ENCODE measurements around the gene PRDM16. TPM values are rescaled to one million over a fixed set of nuclear protein-coding genes. Genes with fewer than 3 reads are reported as not detected.

The PRDM16 gene
- total RNA-seq, 2 donors from 2014 or later: 0.25 TPM; not detected in 1

- ATAC-seq (no peak), DNase-seq (ENCODE audit: low spot score in 2 of 2) (no peak)
- Mint-ChIP-seq H3K9me3 (no peaks in the 10 kb centered on the region), H3K36me3 (no peaks in the 10 kb centered on the region), H3K27ac (no peak overlapping the region)
Observed at GRCh38 chr1:3195480-3195815, 126.4 kb downstream of the PRDM16 start.

DNA sequence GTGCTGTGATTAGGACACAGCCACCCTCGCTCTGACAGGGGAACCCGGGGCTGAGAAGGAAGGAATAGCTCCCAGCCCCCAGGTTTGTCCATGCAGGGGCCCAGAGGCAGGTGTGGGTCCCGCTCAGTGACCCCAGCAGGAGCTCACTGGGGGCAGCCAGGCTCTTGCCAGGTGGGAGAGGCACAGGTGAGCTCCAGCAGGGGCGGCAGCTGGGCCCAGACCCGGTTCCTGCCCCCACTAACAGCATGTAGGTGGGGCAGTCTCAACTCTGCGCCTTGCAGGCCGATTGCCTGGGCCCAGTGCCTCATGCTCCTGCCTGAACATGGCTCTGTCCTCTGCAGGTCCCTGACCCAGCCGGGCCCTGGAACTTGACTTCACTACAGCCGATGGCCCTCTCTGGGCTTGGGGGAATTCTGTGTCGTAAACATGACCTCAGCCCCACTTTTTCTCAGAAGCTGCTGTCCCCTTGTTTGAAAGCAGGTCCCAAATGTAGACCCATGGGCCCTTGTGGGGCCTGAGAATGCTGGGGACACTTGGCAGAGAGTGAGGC lies 127.0 kb downstream of the PRDM16 start:
- Mint-ChIP-seq H3K27ac (no peak overlapping the region), H3K9me3 (no peaks in the 10 kb centered on the region), H3K36me3 (no peaks in the 10 kb centered on the region)
- DNase-seq (ENCODE audit: low spot score in 2 of 2) (no peak), ATAC-seq (no peak)

GRCh38 chr1:3196577-3197245 lies 127.7 kb downstream of the PRDM16 start:
- Mint-ChIP-seq H3K36me3 (no peaks in the 10 kb centered on the region), H3K27ac (no peak overlapping the region), H3K9me3 (no peaks in the 10 kb centered on the region)
- DNase-seq (ENCODE audit: low spot score in 2 of 2) (no peak), ATAC-seq (no peak)

DNA sequence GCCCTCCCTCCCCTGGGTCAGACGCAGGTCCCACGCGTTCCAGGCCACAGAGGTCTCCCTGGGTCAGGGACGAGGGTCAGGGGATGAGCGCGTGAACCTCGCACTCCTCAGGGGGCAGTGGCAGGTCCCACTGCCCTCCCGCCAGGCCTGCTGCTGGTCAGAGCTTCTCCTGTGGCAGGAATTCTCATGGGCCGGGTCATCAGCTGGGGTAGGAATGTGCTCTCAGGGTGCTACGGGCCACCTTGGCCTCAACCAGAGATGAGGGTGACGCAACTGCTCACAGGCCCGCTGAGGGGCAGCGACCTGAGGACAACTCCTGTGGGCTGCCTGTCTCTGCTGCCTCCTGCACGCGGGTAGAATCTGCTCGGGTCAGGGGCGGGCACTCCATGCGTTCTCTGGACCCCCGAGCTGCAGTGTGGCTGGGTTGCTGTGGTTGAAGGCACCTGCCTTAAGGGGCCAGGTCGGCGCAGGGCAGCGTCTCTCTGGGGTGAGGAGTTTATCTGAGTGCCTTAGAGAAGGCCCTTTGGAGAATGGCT lies 128.8 kb downstream of the PRDM16 start:
- Mint-ChIP-seq H3K9me3 (no peaks in the 10 kb centered on the region), H3K36me3 (no peaks in the 10 kb centered on the region), H3K27ac (no peak overlapping the region)
- DNase-seq (ENCODE audit: low spot score in 2 of 2) (no peak), ATAC-seq (no peak)

GRCh38 chr1:3198371-3199271 lies 129.6 kb downstream of the PRDM16 start:
- ATAC-seq (no peak), DNase-seq (ENCODE audit: low spot score in 2 of 2) (no peak)
- Mint-ChIP-seq H3K36me3 (no peaks in the 10 kb centered on the region), H3K9me3 (no peaks in the 10 kb centered on the region), H3K27ac (no peak overlapping the region)

DNA sequence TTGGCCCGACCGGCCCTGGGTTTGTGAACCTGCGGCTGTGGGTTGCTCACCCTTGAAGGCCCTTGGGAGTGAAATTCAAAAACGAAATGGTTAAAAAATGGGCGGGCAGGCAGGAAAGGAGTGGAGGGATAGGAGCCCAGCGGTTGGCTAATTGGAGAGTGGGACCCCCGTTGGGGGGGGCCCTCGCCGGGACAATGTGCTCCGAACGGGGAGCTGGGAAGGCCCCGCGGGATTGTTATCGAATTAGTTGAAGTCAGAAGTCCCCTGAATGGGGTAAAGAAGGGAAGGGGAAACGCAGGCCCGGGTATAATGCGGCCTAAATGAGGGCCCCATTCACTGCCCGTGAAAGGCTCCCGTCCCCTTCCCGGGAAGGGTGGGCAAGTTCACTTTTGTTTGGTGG lies 135.7 kb downstream of the PRDM16 start:
- H3K9me3 Mint-ChIP-seq: no peaks in the 10 kb centered on the region
- no peak overlapping the region for H3K27ac Mint-ChIP-seq
- H3K36me3 Mint-ChIP-seq: no peaks in the 10 kb centered on the region
- no peak for DNase-seq (ENCODE audit: low spot score in 2 of 2)
- no peak for ATAC-seq

- H3K9me3 Mint-ChIP-seq: no peaks in the 10 kb centered on the region
Observed at GRCh38 chr1:3205815-3206214, 136.8 kb downstream of the PRDM16 start.

DNA sequence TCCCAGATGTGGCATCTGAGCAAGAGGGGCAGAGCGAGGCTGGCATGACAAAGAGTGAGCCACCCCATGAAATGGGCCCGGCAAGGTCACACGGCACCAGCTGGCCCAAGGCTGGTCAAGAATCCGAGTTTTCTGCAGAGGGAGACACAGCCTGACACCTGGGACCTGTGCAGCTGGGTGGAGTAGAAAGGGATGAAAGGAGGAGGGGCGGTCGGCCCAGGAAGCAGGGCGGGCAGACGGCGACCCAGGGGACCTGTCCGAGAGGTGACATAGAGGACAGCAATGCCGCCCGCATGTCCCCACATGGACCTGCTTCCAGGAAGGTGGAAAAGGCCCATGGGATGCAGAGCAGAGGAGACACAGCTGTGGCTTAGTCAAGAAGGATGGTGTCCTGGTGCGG lies 137.7 kb downstream of the PRDM16 start:
- H3K27ac Mint-ChIP-seq: no peak overlapping the region
- no peaks in the 10 kb centered on the region for H3K9me3 Mint-ChIP-seq
- ATAC-seq (no peak), DNase-seq (ENCODE audit: low spot score in 2 of 2) (no peak)
- H3K36me3 Mint-ChIP-seq: no peaks in the 10 kb centered on the region

More at GRCh38 chr1:3205815-3206214, 136.8 kb downstream of the PRDM16 start:
- DNase-seq (ENCODE audit: low spot score in 2 of 2) (no peak), ATAC-seq (no peak)
- Mint-ChIP-seq H3K27ac (no peak overlapping the region), H3K36me3 (no peaks in the 10 kb centered on the region)

GRCh38 chr1:3207217-3207848 lies 138.3 kb downstream of the PRDM16 start:
- H3K9me3 Mint-ChIP-seq: no peaks in the 10 kb centered on the region
- no peak overlapping the region for H3K27ac Mint-ChIP-seq
- DNase-seq (ENCODE audit: low spot score in 2 of 2) (no peak), ATAC-seq (no peak)
- no peaks in the 10 kb centered on the region for H3K36me3 Mint-ChIP-seq

DNA sequence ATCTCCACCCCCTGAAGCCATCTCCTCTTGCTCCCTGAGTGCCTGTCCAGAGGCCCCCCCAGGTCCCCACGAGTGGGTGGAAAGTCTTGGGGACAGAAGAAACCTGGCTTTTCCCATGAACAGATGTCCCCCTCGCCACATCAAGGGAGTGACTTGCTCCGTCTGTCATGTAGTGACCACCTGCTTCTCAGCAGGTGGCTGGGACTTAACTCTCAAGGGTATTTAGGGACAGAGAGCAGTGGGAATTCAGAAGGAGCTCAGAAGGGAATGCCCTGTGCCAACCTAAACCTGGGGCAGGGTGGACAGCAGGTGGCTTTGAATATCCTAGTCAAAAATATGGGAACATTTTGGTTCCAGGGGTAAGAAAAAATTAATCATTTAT lies 139.8 kb downstream of the PRDM16 start:
- DNase-seq (ENCODE audit: low spot score in 2 of 2) (no peak), ATAC-seq (no peak)
- H3K36me3 Mint-ChIP-seq: no peaks in the 10 kb centered on the region
- no peak overlapping the region for H3K27ac Mint-ChIP-seq
- H3K9me3 Mint-ChIP-seq: no peaks in the 10 kb centered on the region

DNA sequence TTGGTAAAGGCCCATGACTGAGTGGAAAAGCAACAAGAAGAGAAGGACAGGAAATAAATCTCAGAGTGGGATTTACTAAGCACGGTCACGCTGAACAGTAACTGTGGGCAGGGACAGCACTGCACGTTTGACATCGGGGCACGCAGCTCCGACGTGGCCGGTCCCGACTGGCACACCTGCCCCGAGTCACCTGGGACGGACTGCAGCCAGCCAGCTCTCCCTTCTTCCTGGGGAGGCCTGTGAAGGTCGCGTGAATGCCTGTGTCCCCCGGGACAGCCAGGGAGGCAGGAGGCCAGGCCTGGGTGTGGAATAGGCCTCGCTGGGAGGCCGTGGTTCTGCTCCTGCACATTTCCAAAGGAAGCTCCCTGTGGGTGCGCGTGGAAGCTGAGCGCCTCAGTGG lies 140.2 kb downstream of the PRDM16 start:
- no peak for ATAC-seq

GRCh38 chr1:3211582-3212375 lies 142.8 kb downstream of the PRDM16 start:
- no peak for ATAC-seq
- DNase-seq (ENCODE audit: low spot score in 2 of 2): no peak
- Mint-ChIP-seq H3K9me3 (no peaks in the 10 kb centered on the region), H3K27ac (no peak overlapping the region), H3K36me3 (no peaks in the 10 kb centered on the region)

More for the DNA sequence above, 140.2 kb downstream of the PRDM16 start:
- Mint-ChIP-seq H3K9me3 (no peaks in the 10 kb centered on the region), H3K27ac (no peak overlapping the region), H3K36me3 (no peaks in the 10 kb centered on the region)
- DNase-seq (ENCODE audit: low spot score in 2 of 2): no peak

- Mint-ChIP-seq H3K36me3 (no peaks in the 10 kb centered on the region), H3K9me3 (no peaks in the 10 kb centered on the region), H3K27ac (no peak overlapping the region)
- ATAC-seq (no peak), DNase-seq (ENCODE audit: low spot score in 2 of 2) (no peak)
Observed at GRCh38 chr1:3212453-3213355, 143.7 kb downstream of the PRDM16 start.

DNA sequence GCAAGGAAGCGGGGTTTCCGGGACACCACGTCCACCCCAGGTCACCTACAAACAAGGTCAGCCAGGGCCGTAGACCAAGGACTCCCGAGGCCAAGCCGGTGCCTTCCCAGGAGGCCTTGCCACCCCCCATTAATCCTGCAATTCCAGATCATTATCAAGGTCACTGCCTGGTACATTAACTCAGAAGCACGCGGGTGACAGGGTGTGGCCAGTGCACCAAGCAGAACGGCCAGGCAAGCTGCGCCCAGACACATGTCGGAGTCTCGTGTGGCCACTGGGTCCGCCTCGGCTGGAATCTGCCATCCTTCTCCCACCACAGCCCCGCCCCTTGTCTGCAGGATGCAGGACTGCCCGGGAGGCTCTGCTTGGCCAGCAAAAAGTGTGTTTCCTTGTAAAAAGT lies 144.7 kb downstream of the PRDM16 start:
- no peak for DNase-seq (ENCODE audit: low spot score in 2 of 2)
- Mint-ChIP-seq H3K36me3 (no peaks in the 10 kb centered on the region), H3K9me3 (no peaks in the 10 kb centered on the region), H3K27ac (no peak overlapping the region)
- ATAC-seq: no peak

- Mint-ChIP-seq H3K27ac (no peak overlapping the region), H3K9me3 (no peaks in the 10 kb centered on the region), H3K36me3 (no peaks in the 10 kb centered on the region)
- DNase-seq (ENCODE audit: low spot score in 2 of 2) (no peak), ATAC-seq (no peak)
Observed at GRCh38 chr1:3215198-3216014, 146.4 kb downstream of the PRDM16 start.

All from activated naive CD4-positive, alpha-beta T cell treated with anti-CD3 and anti-CD28 coated beads, Interleukin-2, amount 50 U/mL, for 72 hours (primary cell).